Loucy (cell line): ENCODE measurements around the gene ZNF587.
"Not testable (repeated sequence)": the region's sequence is repeated elsewhere in the genome, so short reads cannot be mapped to it uniquely, and the experiment has no call there.

Experiments used
- EZH2phosphoT487 ChIP-seq: fragments of 200-600 bp; IDR thresholded peaks from 2 replicates; pipeline ENCODE4 v1.6.1; 2018; ENCODE audit warnings: antibody characterized with exemption, mild to moderate bottlenecking, moderate library complexity, borderline replicate concordance
- TF ChIP-seq, protein P1 (sequence below): fragments of 200-600 bp; sonication (generic); conservative IDR thresholded peaks from 2 replicates; pipeline ENCODE4 v1.5.1; 2014; ENCODE audit warnings: mild to moderate bottlenecking, antibody characterized with exemption, low read length

GRCh38 chr19:57851812-57852603 lies 2.3 kb downstream of the ZNF587 start:
- TF ChIP-seq, protein P1, sequence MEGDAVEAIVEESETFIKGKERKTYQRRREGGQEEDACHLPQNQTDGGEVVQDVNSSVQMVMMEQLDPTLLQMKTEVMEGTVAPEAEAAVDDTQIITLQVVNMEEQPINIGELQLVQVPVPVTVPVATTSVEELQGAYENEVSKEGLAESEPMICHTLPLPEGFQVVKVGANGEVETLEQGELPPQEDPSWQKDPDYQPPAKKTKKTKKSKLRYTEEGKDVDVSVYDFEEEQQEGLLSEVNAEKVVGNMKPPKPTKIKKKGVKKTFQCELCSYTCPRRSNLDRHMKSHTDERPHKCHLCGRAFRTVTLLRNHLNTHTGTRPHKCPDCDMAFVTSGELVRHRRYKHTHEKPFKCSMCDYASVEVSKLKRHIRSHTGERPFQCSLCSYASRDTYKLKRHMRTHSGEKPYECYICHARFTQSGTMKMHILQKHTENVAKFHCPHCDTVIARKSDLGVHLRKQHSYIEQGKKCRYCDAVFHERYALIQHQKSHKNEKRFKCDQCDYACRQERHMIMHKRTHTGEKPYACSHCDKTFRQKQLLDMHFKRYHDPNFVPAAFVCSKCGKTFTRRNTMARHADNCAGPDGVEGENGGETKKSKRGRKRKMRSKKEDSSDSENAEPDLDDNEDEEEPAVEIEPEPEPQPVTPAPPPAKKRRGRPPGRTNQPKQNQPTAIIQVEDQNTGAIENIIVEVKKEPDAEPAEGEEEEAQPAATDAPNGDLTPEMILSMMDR: not testable (repeated sequence)
- TF ChIP-seq EZH2phosphoT487: not testable (repeated sequence)
